Measurements from ENCODE around the gene NDUFA12.
"Not testable (repeated sequence)": the region's sequence is repeated elsewhere in the genome, so short reads cannot be mapped to it uniquely, and the experiment has no call there.

The NDUFA12 gene

DNA sequence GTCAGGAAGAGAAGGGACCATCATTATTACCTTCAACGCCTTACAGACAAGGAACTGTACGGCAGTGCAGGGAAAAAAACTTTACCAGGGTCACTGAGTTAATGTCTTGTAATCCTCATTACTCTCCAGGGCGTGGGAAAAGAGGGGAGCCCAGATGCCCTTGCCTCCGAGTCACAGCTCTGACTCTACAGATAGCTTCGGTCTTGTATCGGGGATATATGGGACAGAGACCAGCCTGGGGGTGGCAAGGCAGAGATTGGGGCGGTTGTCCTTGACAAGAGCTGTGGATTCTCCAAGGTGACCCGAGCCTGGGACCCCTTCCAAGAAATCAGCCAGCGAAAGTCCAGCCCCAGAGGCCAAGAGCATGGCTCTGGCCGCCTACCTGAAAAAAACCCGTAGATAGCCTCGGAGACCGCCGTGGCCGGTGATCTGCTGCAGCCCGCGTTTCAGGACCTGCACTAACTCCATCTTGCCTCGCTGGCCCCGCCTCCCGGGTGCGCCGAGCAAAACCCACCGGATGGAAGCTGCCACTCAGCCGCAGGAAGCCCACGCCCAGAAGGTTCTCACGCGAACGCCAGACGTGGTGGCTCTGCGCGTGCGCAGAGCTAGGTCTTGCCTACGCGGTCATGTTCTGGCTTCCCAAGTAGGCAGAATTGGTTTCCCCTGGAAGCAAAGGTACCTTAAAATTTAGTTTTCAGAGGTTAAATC lies at the start of gene NDUFA12:
TSS of gene NDUFA12 (minus strand) at position 485 of the 708 bp plus-strand sequence. CDS start at position 468, 17 bp downstream.
- DNase-seq (ENCODE audit: low read depth): peak; percentile 91

DNA sequence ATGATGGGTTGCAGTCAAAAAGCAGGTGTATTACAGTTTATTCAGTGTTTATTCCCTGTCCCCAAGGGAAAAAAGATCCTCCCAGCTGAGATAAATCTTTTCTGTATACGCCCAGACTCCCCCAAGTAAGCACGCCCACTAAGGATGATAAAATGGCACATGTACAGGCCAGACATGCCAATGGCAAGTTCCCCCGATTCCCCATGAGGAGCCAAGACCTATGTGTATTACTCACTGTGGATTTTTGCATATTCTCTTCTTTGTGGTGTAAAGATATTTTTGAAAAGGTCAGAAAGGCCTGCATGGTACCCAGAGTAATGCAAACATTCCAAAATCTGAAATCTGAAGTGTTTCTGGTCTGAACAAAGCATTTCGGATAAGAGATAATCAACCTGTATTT lies 47.7 kb upstream of the NDUFA12 start:
- no peak for DNase-seq (ENCODE audit: low read depth)

DNA sequence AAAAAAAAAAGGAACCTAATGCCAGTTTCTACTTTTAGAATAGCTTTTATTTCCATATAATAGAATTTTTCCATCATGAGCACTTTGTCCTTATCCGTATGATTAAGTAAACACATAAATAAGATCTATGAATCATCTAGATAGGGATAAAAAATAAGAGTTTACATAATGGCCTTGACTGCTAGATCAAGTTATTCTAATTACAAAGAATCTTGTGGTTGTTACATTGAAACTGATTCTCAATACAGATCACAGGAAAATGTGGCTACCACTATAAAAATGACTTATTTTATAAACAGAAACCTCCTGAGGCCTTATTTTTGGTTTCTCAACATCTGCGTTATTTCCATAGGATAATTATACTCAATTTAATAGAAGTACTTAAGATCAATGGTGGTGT lies 34.4 kb upstream of the NDUFA12 start:
- no peak for DNase-seq (ENCODE audit: low read depth)

DNA sequence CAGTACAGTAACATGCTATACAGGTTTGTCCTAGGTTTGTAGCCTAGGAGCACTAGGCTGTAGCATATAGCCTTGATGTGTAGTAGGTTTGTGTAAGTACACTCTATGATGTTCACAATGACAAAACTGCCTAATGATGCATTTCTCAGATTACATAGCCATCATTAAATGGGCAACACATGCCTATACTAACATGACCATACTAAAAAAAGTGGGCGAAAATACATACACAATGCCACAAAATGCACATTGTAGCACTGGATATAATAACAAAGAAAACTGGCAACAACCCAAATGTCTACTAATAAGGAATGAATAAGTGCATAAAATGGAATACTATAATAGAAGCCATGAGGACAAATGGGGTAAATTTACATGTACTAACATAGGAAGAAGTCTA lies 31.3 kb upstream of the NDUFA12 start:
- DNase-seq (ENCODE audit: low read depth): no peak

DNA sequence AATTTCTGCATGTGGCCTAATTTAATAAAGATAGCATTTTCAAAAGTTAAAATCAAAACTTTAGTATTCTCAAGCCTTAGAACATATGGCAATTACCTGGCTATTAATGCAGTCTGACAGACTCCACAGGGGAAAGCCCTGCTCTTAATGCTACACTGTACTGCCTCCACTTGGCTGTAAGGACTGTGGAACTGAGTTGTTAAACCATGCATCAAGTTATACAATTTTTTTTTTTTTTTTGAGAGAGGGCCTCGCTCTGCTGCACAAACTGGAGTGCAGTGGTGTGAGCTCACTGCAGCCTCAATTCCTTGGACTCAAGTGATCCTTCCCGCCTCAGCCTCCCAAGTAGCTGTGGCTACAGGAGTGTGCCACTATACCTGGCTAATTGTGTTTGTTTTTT lies 19.0 kb upstream of the NDUFA12 start:
- DNase-seq (ENCODE audit: low read depth): no peak

DNA sequence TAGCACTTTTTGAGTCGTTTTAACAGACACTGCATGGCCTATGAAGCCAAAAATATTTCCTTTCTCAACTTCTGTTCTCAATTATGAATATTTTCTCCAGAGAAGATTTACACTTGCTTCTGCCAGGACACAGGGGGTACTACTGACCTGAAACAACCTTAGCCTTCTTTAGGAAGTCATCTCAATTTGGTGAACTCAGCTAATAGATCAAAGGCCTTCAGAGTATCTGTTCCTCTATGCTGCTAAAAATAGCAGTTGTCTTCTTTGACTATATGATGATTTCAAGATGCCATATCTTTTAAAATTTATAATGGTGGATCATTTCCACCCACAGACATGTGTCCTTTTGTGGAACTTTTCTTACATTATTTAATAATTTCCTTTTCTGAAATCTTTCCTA lies 14.0 kb upstream of the NDUFA12 start:
- DNase-seq (ENCODE audit: low read depth): no peak

DNA sequence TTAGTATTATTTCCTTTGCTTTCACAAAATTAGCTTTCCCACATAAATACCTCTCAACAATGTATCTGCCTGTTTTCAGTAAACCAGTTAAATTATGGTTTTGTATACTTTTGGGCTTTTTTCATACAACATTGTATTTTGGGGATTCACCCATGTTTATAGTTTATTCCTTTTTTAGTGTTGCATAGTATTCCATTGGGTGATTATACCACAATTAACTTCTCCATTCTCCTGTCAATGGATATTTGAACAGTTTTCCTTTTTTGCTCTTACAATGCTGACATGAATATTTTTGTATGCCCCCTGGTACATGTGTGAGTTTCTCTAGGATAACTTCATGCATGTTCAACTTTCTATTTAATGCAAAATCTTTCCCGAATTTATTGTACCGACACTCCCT lies 12.6 kb upstream of the NDUFA12 start:
- DNase-seq (ENCODE audit: low read depth): no peak

DNA sequence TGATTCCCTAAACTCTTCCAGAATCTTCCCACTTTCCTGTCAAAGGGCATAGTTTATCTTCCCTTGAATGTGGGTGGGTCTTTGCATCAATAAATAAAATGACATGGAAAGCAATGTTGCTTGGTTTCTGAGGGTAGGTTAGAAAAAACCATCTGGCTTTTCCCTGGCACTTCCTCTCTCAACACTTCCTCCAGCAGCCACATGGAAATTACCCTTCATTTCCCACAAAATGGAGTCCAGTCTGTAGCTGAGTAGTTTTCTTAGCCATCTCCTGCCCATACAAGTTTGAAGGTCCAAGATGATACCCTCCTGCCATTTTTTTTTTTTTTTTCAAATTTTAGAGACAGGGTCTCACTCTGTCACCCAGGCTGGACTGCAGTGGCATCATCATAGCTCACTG lies 11.1 kb upstream of the NDUFA12 start:
- DNase-seq (ENCODE audit: low read depth): no peak

DNA sequence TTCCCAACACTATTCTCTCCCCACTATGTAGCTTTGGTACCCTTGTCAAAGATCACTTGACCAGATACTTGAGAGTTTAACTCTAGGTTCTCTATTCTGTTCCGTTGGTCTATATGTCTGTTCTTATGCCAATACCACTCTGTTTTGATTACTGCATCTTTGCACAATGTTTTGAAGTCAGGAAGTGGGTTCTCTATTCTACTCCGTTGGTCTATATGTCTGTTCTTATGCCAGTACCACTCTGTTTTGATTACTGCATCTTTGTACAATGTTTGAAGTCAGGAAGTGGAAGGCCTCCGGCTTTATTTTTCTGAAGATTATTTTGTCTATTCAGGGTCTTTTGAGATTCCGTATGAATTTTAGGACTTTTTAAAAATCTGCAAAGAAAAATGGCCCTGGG lies 2.7 kb upstream of the NDUFA12 start:
- DNase-seq (ENCODE audit: low read depth): no peak

DNA sequence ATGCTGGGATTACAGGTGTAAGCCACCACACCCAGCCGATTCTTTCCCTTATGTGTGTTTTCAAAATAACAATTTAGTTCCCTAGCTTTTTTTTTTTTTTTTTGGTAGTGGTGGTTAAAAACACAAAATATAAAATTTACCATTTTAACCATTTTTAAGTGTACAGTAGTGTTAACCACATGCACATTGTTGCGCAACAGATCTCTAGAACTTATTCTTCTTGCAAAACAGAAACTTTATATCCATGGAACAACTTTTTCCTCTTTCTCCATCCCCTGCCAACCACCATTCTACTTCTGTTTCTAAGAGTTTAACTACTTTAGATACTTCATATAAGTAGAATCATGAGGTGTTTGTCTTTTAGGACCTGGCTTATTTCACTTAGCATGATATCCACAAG lies 1.1 kb upstream of the NDUFA12 start:
- no peak for DNase-seq (ENCODE audit: low read depth)

DNA sequence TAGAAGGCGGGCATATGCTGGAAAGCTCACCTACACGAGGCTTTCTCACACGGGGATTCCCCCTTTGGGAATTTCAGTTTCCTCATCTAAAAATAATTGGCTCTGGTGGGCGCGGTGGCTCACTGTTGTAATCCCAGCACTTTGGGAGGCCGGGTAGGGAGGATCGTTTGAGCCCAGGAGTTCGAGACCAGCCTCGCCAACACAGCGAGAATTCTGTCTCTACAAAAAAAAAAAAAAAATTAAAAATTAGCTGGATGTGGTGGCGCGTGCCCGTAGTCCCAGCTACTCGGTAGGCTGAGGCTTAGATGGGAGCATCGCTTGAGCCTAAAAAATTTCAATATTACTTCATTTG lies 400 bp upstream of the NDUFA12 start:
- DNase-seq (ENCODE audit: low read depth): no peak

DNA sequence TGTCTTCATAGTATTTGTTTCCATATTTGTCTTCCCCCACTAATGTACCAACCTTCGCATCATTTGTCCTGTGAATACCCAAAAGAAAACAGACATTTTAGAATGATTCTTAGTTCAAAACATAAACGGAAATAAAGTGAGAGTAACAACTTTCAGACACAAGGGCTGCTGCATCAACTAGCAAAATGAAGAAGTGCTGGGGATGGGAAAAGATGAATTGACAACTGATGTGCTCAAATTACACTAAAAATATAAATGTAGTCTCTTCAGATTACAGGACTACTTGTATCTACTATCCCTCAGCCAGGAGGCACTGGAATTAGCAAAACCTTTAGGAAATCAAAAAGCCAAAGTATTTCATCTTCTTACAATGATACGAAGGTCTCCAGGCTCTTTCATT lies 743 bp downstream of the NDUFA12 start:
- no peak for DNase-seq (ENCODE audit: low read depth)

DNA sequence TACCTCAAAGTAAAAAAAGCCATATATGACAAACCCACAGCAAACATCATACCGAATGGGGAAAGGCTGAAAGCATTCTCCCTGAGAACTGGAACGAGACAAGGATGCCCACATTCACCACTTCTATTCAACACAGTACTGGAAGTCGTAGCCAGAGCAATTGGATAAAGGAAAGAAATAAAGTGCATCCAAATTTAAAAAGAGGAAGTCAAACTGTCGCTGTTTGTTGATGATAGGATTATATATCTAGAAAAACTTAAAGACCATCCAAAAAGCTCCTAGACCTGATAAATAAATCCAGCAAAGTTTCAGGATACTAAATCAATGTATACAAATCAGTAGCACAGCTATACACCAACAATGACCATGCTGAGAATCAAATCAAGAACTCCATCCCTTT lies 5.2 kb downstream of the NDUFA12 start:
- DNase-seq (ENCODE audit: low read depth): no peak

DNA sequence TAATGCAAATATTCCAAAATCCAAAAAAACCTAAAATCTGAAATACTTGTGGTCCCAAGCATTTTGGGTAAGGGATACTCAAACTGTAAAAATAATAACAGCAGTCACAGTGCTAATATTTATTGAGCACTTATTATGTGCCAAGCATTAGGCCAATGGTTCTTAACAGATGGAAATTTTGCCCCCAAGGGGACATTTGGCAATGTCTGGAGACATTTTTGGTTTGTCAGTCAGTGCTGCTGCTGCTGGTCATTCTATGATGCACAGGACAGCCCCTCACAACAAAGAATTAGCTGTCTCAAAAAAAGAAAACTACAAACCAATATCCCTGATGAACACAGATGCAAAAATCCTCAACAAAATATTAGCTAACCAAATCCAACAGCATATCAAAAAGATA lies 5.8 kb downstream of the NDUFA12 start:
- no peak for DNase-seq (ENCODE audit: low read depth)

DNA sequence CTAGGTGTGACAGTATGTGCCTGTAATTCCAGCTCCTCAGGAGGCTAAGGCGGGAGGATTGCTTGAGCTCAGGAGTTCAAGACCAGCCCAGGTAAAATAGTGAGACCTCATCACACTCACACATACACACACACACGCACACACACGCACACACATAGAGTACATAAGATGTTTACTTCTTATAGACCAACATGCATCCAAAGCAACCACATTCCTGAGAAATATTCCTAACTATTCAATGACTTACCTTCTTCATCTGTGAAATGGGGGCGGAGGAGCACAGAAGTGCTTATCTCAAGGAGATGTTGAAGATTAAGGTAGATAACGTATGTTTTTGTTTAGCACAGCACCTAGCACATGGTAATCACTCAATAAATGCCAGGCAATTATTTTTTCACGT lies 6.4 kb downstream of the NDUFA12 start:
- no peak for DNase-seq (ENCODE audit: low read depth)

DNA sequence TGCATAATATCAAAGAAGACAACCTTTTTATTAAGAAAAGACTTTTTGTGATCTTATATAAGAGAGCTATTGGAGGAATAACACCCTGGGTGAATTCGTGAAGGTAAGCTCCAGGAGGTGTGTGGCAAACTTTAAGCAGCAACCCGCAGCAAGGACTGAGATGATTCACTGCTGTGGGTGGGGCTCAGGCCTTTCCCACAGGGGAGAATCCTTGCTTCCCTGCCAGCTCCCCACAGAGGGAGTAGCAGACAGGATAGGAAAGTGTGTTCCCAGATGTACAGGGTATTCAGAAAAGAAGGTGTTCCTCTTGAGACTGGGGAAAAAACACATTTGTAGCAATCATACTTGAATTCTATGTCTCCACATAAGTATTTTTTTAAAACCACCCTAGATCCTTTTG lies 9.2 kb downstream of the NDUFA12 start:
- DNase-seq (ENCODE audit: low read depth): no peak

DNA sequence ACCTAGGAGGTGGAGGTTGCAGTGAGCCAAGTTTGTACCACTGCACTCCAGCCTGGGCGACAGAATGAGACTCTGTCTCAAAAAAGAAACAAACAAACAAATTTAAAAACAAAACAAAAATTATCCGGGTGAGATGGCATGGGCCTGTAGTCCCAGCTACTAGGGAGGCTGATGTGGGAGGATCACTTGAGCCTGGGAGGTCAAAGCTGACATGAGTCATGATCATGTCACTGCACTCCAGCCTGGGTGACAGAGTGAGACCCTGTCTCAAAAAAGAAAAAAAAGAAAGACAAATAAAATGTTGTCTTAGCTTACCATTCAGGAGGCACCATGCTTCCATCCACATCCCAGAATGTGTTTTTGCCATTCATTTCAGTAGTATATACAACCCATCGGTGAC lies 9.6 kb downstream of the NDUFA12 start:
- not testable (repeated sequence) for DNase-seq (ENCODE audit: low read depth)

DNA sequence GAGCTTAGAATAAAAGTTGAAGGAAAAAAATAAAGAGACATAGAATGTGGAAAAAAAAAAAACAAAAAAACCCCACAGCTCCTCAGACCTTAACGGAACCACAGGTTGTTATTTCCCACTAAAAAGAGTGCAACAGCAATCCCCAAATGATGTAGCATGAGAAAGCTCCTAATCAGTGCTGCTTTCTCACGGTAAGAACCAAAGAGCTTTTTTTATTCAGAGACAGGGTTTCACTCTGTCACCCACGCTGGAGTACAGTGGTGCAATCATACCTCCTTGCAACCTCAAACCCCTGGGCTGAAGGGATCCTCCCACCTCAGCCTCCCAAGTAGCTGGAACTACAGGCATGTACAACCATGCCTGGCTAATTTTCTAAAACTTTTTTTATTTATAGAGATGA lies 13.3 kb downstream of the NDUFA12 start:
- DNase-seq (ENCODE audit: low read depth): no peak

DNA sequence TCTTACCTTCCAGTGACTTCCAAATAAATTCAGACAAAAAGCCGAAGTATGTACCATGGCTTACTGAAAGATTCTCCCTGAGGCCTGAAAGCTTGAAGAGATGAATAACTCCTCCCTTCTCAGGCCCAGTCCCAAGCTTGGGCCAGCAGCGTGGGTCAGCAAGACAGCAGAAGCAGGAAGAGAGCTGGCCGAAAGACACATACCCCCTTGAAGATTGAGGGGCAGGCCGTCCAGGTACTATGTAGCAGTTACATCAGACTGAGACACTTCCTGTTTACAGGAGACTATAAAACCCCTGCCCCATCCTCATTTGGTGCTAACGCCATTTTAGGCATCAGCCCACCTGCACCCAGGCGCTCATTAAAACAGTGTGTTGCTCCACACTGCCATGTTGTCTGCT lies 15.0 kb downstream of the NDUFA12 start:
- no peak for DNase-seq (ENCODE audit: low read depth)

DNA sequence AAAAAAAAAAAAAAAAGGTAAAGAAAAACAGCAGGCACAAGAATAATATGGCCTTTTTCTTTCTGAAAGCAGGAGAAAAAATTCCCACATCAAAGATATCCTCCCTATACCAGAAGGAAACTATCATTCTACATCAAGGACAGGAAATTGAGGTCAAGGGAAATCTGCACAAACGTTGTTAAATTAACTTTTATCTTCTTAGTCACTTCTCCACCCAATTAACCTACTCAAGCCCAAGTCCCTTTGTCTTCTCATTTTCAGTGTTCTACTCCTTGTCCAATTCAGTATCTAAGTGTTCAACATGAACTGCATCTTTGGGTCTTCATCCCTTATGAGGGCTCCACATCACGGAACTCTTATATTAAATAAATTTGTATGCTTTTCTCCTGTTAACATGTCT lies 15.7 kb downstream of the NDUFA12 start:
- no peak for DNase-seq (ENCODE audit: low read depth)

DNA sequence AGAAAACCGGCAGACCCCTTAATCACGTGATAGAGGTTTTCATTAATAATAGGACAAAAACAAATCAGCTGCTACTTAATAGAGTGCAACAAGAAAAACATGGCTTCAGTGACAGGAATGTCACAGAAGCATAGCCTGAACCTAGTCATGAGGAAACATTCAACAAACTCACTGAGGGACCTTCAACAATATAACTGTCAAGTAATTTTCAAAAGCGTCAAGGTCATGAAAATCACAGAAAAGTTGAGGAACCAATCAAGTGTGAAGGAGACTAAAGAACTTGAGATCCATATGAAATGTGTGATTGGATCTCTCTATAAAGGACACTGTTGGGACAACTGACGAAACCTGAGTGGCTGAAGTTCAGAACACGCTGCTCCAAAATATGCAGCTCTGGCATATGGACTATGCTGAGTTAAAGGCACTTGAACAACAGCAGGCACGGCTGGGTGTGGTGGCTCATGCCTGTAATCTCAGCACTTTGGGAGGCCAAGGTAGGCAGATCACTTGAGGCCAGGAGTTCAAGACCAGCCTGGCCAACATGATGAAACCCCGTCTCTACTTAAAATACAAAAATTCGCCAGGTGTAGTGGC lies 16.3 kb downstream of the NDUFA12 start:
- no peak for DNase-seq (ENCODE audit: low read depth)

DNA sequence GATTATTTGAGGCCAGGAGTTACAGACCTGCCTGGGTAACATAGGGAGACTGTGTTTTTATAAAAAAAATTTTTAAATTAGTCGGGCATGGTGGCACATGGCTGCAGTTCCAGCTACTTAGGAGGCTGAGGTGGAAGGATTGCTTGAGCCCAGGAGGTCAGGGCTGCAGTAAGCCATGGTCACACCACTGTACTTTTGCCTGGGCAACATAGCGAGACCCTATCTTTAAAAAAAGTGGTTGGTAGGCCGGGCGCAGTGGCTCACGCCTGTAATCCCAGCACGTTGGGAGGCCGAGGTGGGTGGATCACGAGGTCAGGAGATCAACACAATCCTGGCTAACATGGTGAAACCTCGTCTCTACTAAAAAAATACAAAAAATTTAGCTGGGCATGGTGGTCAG lies 18.4 kb downstream of the NDUFA12 start:
- not testable (repeated sequence) for DNase-seq (ENCODE audit: low read depth)

DNA sequence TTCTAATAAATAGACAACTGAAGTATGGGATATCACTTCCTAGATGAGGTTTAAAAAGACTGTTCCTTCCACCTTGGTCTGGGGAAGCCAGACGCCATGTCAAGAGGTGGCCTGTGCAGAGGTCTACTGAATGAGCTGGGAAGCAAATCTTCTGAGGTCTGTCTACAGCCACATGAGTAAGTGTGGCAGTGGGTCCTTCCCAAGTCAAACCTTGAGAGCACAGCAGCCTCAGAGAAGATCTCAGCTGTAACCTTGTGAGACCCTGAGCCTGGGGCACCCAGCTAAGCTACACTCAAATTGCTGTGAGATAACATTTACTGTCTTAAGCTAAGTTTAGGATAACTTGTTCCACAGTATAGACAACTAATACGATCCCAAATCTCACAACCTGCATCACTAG lies 20.2 kb downstream of the NDUFA12 start:
- no peak for DNase-seq (ENCODE audit: low read depth)

DNA sequence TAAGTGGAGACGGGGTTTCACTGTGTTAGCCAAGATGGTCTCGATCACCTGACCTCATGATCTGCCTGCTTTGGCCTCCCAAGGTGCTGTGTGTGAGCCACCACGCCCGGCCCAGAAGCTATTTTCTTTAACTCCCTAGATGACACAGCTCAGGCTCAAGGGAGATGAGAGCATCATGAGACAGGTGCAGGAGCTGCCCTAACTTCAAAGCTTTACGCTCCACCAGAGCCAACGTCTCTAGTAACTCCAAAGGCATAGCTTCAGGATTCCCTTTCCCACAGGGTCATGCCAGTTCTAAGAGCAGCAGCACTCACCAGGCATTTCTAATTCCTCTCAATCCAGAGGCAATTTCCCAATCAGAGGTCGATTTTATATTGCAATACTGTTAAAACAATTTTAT lies 21.0 kb downstream of the NDUFA12 start:
- DNase-seq (ENCODE audit: low read depth): no peak
